GM19468 (cell line): ENCODE results near the gene POLR2M.

Source experiments
- ATAC-seq: cut with Tn5 transposase; IDR thresholded peaks from one replicate; pipeline ENCODE4 v1.9.1; 2021; ENCODE audit warnings: mild to moderate bottlenecking, moderate library complexity, moderate number of reproducible peaks; ENCODE audit not compliant: unreplicated experiment; ENCODE audit errors: extremely low read depth

The POLR2M gene

DNA sequence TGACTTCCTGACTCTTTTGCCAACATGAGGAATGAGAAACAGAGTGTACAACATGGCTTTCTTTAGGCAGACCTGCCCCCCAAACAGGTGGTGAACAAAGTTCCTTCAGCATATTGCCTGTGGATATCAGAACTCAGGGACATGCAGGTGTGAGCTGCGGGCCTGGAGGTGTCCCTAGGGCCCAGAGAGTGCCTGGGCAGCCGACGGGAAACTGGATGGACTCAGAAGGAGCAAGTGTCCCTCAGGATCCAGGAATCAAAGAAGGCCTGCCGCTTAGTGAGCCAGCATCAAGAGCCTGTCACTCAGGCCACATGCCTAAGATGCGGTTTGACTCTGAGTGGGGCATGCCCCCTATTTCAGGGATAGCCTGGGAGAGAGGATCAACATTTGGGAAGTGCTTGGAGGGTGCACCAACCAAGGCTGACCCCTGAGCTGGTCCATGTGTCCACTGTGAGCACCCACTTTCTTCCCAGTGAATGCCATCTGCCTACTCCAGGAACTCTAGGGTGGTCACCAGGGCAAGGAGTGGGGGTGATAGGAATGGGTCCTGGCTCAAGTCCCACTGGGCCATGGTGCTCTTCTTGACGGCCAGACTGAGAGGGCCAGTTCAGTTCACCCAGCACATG lies 16.1 kb upstream of the POLR2M start:
- ATAC-seq, result no peak

DNA sequence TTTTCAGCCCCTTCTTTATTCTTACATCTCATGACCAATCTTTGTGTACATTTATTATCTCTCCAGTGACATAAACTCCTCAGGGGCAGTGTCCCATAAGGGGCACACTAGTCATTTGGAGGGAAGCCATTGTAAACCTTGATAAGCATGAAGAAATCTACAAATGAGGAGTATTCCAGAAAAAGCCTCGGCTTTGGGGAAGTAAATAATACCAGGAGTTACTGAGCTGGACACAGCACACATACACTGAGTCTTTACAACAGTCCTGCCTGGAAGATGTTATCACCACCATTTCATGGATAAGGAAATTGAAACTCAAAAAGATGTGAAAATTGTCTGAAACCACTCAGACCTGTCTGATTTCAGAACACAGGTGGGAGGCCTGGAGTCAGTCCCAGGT lies 15.4 kb upstream of the POLR2M start:
- no peak for ATAC-seq

DNA sequence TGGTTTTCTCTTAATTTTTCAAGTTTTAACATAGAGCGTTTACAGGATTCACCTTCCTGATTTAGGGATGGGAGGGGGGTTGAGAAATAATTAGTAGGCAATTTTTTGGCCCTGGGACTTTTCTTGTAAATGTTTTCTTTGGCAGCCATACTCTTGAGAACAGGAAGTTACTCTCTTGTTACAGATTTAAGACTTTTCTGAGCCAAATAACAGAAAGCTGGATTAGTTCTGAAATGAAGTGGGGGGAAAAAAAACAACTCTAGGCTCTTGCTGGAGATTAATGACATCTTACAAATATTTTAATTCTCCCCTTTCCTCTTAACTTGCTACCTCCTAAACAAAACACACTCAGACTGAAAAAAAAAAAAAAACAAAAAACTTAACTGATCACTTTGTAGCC lies 13.8 kb upstream of the POLR2M start:
- ATAC-seq, result no peak

DNA sequence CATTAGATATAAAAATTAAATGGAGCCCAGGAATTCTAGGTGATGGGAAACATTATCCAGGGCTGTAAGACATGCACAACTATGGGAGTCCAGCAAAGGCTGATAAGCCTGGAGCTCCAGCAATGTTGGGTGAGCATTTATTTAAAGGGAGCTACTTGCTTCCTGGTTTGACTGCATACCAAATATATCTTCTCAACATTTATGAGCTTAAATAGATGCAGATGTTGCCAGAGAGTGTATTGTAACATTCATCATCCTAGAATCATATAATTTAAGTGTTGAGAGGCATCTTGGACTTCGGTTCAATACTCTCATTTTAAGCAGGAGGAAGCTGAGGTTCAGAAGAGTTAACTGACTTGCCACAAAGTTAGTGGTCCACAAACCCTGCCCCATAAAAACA lies 12.2 kb upstream of the POLR2M start:
- no peak for ATAC-seq

DNA sequence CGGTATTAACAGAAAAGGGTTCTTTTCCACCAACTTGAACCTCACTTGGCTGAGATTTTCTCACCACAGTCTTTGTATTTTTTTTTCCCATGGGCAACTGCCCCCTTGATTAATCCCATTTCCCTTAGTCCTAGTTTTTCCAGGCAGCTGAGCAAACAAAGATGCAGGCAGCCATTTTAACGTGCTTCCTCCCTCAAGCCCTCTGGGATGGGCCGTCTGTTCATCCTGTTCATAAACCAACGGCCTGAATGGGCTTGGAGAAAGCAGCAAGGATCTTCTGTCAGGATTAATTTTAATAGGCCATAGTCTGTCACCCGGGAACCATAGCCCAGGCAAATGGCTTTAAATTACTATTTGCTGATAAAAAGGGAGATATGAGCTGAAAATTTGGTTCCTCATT lies 10.4 kb upstream of the POLR2M start:
- no peak for ATAC-seq

DNA sequence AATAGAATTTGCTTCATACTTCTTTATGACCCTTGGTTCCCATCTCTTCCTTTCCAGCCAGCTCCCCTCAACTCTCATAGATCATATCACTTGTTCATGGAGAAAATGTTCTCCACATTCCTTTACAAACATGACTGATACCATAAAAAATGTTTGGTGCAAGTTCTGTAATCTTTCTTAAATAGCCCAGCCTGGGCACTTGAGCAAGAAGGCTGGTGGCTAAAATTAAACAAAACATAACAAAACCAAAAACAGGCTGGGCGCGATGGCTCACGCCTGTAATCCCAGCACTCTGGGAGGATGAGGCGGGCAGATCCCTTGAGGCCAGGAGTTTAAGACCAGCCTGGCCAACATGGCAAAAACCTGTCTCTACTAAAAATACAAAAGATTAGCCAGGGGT lies 8.9 kb upstream of the POLR2M start:
- ATAC-seq, result no peak

DNA sequence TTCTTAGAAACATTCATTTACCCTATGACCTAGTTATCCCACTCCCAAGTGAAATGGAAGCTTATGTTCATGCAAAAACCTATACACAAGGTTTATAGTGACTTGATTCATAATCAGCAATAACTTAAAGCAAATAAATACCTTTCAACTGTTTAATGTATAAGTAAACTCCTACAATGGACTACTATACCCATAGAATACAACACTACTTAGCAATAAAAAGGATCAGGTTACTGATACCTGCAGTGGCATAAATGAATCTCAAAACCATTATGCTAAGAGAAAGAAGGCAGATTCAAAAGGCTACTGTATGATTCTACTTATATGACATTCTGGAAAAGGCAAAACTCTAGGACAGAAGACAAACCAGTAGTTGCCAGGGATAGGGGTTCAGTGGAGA lies 8.3 kb upstream of the POLR2M start:
- no peak for ATAC-seq

DNA sequence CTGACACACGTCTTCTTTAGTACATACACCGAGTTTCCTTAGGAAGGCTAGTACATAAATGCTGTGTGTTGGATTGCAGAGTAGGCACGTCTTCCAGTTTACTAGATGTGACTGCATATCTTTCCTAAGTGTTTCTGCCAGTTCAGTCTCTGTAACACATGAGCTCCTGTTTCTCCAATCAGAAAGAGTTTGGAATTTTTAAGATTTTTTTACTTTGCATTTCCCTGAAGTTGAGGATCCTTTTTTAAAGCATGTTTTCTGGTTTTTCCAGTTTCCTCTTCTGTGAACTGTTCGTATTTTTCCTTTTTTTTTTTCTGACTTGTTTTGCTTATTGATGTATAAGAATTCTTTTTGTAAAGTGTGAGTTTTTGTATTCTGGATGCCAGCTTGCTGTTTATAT lies 7.5 kb upstream of the POLR2M start:
- no peak for ATAC-seq

DNA sequence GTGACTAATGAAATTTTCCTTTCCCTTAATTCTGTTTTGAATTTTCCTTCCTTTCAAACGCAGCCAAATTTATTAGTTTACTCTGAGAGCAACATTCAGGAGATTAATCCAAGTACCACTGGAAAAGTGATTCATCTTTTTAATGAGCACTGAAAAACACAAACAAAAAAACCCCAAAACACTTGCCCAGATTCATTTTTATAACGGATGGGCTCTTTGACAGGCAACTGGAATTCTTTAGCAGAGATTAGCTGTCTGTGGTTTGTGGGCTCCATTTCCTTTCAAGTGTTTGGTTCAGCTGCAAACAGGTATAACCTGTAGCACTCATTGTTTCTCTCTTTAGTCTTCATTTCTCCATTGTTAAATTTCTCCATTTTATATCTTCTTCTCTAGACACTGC lies 3.1 kb upstream of the POLR2M start:
- no peak for ATAC-seq

DNA sequence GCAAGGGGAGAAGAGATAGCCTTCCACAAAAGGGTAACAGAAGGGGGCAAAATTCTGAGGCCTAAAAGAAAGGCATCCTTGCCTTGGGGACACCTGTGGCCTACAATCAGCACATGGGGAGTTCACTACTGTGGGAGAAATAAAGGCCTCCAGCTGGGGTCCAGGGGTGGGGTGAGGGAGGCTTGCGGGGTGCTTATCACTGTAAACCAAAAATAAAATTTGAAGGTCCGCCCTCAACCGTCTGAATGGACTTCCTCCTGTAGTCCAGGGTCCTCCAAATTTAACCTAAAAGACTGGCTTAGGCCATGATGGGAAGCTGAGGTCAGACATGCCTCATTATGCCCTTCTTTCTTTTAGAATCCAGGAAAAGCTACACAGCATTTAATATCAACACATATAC lies 2.1 kb upstream of the POLR2M start:
- no peak for ATAC-seq

DNA sequence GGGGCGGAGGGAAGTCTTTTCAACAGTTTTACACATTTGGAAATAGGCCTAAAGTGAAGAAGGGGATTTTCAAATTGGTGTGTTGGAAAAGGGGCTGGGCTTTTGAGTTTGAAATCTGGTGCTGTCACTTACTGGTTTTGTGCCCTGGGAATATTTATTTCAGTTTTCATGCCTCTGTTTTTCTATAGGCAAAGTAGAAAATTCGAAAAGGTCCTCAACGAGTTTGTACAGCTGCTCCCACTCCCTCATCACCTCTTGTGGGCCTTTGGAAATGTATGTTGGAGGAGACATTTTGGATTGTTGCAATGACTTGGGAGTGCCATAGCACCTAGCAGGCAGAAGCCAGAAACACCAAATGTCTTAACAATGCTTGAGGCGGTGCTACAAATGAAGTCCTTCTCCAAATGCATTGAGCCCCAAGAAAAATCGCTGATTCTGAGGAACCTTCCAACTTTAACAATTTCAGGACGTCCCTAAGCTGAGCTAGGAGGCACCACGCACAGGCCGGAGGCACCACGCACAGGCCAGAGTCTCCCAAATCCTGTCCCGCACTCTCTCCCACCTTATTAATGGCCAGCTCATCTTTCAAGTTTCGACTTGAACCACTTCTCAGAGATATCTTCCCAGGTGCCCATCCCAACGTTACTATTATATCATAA lies 639 bp upstream of the POLR2M start:
- no peak for ATAC-seq

DNA sequence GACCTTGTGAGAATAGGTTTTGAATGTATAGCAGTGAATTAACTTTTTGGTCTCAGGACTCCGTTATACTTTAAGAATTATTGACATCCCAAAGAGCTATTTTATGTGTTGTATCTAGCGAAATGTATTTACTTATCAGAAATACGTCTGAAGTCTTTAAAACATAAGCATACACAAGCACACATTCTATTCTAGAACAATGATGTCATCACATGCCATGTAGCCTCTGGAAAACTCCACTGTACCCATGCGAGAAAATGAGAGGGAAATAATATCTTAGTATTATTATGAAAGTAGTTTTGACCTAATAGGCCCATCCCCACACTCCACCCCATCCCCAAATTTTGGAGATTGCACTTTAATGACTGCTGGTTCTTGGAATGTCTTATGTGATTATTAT lies 1.5 kb downstream of the POLR2M start:
- ATAC-seq, result no peak

DNA sequence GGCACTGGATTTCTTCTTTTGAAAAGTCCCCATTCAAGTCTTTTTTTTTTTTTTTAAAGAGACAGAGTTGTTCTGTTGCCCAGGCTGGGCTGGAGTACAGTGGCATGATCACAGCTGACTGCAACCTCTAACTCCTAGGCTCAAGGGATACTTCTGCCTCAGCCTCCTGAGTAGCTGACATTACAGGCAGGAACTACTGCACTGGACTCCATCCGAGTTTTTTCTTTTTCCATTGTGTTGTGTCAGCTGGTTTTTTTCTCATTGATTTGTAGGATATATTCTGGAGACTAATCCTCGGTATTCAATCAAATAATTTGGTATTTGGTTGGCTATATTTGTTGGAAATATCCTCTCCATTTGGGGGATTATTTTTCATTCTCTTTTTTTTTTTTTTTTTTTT lies 11.8 kb downstream of the POLR2M start:
- no peak for ATAC-seq

DNA sequence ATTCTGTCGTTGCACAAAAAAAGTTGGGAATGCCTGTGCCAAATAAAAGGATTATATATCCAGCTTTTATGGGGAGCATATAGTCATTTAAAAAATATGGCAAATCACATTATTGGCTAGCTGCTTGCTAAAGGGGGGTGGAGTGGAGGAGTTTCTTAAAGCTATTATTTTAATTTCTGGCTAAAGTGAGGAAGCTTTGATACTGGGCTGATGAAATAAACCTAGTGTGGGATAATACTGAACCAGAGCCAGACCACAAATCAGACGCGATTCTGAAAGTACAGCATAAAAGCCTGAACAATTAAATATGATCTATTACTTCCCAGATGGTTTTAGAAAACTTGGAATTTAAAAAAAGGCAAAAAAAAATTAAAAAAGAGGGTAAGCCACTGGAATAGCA lies 14.4 kb downstream of the POLR2M start:
- ATAC-seq, result no peak

DNA sequence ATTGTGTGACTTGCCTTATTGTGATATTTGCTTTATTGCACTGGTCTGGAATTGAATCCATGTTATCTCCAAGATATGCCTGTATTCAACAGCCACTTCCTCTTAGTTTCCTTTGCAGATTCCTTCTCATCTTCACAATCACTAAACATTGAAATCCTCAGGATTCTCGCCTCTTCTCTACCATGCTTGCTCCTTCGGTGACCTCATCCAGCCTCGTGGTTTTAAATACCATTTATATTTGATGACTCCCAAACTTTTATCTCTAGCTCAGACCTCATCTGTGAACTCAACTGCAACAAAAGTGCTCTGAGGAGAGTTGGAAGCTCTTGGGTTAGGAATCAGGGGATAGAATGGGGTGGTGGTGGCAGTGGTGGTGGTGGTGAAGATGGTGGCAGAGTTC lies 19.9 kb downstream of the POLR2M start:
- no peak for ATAC-seq

DNA sequence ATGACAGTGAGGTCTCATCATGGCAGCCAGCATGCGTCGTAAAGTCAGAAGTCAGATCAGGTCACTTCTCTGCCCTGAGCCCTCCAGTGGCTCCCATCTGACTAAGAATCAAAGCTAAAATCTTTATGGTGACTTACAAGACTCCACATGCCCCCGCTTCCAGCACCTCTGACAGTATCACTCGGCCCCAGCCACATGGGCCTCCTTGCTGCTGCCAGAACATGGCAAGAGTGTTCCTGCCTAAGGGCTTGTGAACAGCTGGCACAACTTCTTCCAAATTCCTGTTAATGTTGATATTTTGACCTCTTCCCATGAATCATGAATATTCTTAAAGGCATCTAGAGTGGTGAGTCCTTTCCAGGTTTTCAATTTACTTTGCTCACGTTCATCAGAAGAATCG lies 20.5 kb downstream of the POLR2M start:
- no peak for ATAC-seq

DNA sequence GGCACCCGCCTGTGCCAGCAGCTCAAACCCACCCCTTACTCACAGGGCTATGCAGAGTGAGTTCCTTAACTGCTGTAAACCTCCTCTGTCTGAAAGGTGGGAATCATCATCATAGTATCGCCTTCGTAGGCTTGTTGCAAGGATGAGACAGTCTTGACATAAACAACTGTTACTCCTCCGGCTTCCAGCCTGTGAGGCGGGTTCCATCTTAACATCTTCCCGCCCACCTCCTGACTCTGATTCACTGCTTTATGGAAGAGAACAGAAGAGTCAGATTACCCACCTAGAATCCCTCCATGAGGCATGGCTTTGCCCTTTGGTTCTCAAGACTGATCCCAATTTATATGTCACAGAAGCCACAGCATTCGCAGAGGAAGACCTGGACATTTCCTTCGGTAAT lies 21.9 kb downstream of the POLR2M start:
- ATAC-seq, result no peak

DNA sequence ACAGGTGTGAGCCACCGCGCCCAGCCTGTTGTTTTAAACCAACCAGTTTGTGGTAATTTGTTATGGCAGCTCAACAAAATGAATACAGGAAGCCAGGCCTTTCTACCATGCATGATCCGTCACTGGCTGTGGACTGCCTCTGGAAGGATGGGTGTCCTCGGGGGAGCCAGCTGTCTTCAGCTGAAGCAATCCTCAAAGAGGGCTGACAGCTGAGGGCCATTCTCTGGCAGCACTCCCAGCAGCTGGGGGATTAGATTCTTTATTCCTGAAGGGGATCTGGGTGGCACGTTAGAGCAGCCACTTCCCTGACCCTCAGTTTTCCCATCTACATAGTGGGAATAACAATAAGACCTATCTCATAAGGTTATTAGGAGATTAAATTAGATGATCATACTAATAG lies 24.4 kb downstream of the POLR2M start:
- ATAC-seq, result no peak

DNA sequence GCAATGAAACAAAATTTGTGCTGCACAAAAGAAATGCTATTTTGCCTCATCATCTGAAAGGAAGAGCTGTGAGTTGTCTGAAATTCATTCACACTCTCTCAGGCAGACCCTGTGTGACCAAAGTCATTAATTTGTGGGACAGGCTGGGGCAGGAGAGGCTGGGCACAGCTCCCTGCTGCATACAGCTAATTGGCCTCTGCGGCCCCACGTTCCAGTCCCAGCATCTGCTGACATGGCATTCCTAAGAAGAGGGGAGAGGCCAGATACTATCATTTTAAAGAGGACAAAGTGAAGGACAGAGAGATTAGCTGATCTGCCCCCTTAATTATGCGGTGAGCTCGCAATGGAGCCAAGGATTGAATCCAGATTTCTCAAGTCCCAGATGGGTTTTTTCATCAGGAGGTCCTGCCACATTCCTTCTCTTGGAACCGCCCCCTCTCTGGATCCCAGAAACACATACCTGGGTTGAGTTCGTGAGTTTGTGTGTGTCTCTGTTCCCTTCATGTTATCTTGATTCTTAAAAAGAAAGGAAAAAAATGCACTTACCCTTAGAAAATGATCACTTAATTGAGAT lies 25.1 kb downstream of the POLR2M start:
- ATAC-seq, result no peak

DNA sequence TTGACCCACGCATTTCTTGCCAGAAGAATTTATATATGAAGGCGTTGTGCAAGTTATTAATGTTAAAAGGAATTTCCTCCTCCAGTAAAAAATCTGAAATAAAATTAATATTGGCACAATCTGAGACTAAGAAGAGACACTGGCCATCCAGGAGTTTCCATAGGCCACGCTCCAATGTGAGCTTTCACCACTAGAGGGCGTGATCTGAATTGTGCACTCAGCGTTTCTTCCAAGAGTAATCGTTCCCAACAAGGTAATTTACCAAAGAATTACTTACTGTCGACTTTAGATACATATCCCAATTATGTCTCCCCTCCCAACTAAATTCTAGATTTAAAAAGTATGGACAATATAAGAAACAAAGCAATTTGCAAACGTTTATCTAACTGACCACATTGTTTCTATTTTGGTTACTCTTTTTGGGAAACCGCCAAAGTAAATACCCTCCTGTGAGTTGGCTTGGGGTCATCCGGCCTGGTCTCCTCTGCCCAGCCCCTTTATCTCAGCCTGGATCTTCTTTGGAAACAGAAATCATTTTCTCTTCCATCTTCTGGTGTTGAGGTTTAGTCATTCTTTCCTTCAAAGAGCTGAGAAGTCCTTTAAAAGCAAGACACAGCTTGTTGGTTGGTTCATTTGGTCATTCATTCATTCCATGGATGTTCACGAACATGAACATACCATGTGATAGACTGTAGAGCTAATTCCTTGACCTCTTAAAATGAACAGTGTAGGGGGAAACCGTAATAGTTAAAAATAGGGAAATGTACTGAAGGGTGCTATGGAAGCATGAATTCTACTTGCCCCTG lies 26.2 kb downstream of the POLR2M start:
- no peak for ATAC-seq

DNA sequence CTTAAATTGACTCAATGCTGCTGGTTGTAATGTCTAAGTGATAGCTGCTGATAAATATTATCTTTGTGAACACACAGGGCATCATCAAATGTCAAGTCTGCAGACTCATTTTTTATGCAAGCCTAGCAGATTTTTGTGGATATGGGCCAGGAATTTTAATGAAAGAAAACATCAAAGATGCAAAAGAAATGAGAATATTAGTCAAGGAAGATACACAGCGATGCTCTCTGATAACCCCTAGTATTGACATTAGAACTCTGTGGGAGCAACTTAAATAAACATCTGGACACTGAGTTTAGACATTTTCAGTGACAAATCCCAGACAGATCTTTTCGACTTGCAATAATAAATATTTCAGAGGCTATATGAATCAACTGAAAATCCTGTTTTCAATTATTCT lies 28.3 kb downstream of the POLR2M start:
- ATAC-seq, result no peak
